ENCODE results near the gene DDIAS. TPM values are rescaled to one million over a fixed set of nuclear protein-coding genes. Genes with fewer than 3 reads are reported as not detected.

DDIAS gene
- total and polyA plus RNA-seq, 9 of the 15 experiments (the other 6 are each of a cell fraction or from before 2014, with no cell fraction given), result 9.4 to 27.2 (median 23.3) TPM

GRCh38 chr11:82864268-82864667, 37.3 kb upstream of the DDIAS start (continued):
- no peak for TF ChIP-seq ZKSCAN1 (IDR thresholded peaks at IDR 0.05; ENCODE audit: low read depth, low read length)
- TF ChIP-seq ETV6 (IDR thresholded peaks at IDR 0.05; ENCODE audit: borderline replicate concordance in 1 of 2, low read depth in 2 of 2, low read length in 1 of 2), result no peak
- no peak for TF ChIP-seq ETV6 (CRISPR knock-in tag; IDR thresholded peaks at IDR 0.05; ENCODE audit: borderline replicate concordance)
- no peak for TF ChIP-seq NFRKB (IDR thresholded peaks at IDR 0.05; ENCODE audit: low read depth)
- TF ChIP-seq BRCA1 (IDR thresholded peaks at IDR 0.05), result no peak
- no peak for TF ChIP-seq BRCA1 (CRISPR knock-in tag; IDR thresholded peaks at IDR 0.05)
- peak; percentile 60; the same call in 1 of the 2 replicates for TF ChIP-seq MYC (IDR thresholded peaks at IDR 0.05; ENCODE audit: low read depth, low read length)
- no peak for TF ChIP-seq MYC (CRISPR knock-in tag; IDR thresholded peaks at IDR 0.05; ENCODE audit: borderline replicate concordance, low read depth)
- TF ChIP-seq HDAC8 (tag; IDR thresholded peaks at IDR 0.05), result no peak
- TF ChIP-seq VEZF1 (CRISPR knock-in tag; IDR thresholded peaks at IDR 0.05), result no peak
- no peak for TF ChIP-seq ZBTB8A (IDR thresholded peaks at IDR 0.05; ENCODE audit: partially characterized antibody)
- no peak for TF ChIP-seq DMBX1 (CRISPR knock-in tag; IDR thresholded peaks at IDR 0.05; ENCODE audit: borderline replicate concordance)
- TF ChIP-seq SP1 (CRISPR knock-in tag; IDR thresholded peaks at IDR 0.05), result 0 out of 2 replicates have a peak, but pooled peaks have one; percentile 25
- no peak for TF ChIP-seq XRCC4 (IDR thresholded peaks at IDR 0.05; ENCODE audit: extremely low read depth, insufficient read depth, insufficient read length)
- TF ChIP-seq MLLT1 (IDR thresholded peaks at IDR 0.05), result no peak
- no peak for TF ChIP-seq HOMEZ (CRISPR knock-in tag; IDR thresholded peaks at IDR 0.05)
- TF ChIP-seq USF1 (CRISPR knock-in tag; IDR thresholded peaks at IDR 0.05), result peak; percentile 48
- TF ChIP-seq ESRRA (IDR thresholded peaks at IDR 0.05; ENCODE audit: borderline replicate concordance, low read depth), result peak; percentile 76; the same call in 1 of the 2 replicates
- TF ChIP-seq KDM4B (IDR thresholded peaks at IDR 0.05; ENCODE audit: borderline replicate concordance in 2 of 2, low read depth in 1 of 2), result no peak
- TF ChIP-seq ZBTB2 (IDR thresholded peaks at IDR 0.05), result no peak
- TF ChIP-seq TFE3 (CRISPR knock-in tag; IDR thresholded peaks at IDR 0.05), result peak; percentile 95
